ENCODE measurements around the gene C19orf67.
"Not testable (repeated sequence)": the region's sequence is repeated elsewhere in the genome, so short reads cannot be mapped to it uniquely, and the experiment has no call there.

Gene C19orf67

DNA sequence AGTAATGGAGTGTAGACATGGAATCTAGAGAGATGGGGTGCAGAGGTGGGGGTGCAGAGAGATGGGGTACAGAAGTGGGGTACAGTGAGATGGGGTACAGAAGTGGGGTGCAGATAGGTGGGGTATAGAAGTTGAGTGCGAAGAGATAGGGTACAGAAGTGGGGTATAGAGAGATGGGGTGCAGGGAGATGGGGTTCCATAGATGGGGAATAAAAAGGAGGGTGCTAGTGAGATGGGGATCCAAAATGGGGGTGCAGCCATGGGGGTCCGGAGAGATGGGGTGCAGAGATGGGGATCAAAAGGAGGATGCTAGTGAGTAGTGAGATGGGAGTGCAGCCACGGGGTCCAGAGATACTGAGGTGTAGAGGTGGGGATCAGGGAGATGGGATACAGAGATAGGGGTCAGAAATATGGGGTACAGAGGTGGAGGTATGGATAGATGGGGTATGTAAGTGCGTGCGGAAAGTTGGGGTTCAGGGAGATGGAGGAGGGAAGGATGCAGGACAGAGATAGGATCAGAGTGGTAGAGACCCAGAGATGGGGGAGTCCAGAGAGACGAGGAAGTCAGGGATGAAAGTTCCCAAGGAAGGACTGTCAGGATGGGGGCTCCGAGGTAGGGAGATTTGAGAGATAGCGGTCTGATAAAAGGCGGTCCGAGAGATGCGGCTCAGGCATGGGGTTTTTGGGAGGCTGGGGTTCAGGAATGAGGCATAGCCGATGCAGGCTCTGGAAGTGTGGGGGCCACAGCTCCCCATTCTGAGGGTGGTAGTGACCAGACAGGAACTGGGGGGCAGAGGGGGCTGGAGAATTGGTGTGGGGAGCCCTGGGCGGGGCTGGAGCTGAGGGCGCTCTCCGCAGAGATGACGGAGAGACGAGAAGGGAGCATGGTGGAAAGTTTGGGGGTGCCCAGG is 27.1 kb downstream of the C19orf67 start:
- in situ Hi-C loops (cut with MboI; ENCODE audit: low sequenced_read_pairs), result no loop called here

- in situ Hi-C loops (cut with MboI; ENCODE audit: low sequenced_read_pairs), result no loop called here
Observed at GRCh38 chr19:14056741-14057356, 28.7 kb downstream of the C19orf67 start.

DNA sequence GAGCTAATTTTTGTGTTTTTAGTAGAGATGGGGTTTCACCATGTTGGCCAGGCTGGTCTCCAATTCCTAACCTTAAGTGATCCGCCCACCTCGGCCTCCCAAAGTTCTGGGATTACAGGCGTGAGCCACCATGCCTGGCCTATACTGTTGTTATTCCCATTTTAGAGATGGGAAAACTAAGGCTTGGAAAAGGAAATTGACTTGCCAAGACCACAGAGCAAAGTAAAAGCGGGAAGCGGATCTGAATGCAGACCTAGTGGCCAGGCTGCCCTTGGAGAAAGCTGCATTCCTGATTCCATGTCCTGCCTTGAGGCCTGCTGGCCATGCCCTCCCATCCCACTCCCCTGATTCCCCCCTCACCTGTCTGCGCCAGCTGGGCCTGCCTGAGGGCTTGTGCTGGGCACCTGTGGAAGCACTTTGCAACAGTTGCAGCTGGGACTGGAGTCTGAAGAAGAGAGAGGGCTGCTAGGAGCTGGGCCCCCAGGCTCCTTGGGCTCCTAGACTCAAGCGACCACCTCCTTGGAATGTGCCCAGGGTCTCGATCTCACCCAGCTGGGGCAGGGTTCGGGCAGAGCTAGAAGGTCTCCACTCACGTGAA is 29.4 kb downstream of the C19orf67 start:
- in situ Hi-C loops (cut with MboI; ENCODE audit: low sequenced_read_pairs), result no loop called here

DNA sequence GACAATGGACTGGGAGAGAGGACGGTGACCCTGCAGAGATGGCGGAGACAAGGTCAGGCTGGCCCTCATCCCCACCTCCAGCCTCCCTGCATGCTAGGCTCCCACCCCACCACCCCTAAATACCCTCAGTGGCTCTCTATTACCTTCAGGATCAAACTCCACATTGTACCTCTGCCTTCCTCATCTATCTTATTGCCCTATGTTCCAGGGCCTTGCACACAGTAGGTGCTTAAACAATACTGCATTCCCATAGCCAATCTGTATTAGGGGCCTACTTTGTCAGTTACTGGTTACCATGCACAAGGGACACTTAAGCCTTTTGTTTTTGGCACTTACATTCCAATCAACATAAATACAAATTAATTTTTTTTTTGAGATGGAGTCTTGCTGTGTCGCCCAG is 30.2 kb downstream of the C19orf67 start:
- in situ Hi-C loops (cut with MboI; ENCODE audit: low sequenced_read_pairs), result no loop called here

- in situ Hi-C loops (cut with MboI; ENCODE audit: low sequenced_read_pairs), result no loop called here
Observed at GRCh38 chr19:14054721-14055120, 30.9 kb downstream of the C19orf67 start.

DNA sequence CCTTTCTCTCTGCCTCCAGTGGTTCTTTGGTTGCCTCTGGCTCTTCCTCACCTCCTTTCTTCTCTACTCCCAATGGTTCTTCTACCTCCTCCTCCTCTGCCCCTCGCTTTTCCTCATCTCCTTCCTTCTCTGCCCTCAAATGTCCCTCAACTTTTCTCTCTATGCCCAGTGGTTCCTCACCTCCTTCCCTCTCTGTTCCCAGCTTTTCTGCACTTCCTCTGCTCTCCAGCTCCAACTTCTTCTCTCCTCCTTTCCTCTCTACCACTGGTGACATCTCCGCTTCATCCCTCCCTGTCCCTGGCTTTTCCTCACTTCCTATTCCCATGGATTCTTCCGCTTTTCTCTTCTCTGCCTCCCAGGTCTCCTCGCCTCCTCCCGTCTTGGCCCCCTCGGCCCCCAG is 31.5 kb downstream of the C19orf67 start:
- in situ Hi-C loops (cut with MboI; ENCODE audit: low sequenced_read_pairs), result no loop called here

- in situ Hi-C loops (cut with MboI; ENCODE audit: low sequenced_read_pairs), result no loop called here
Observed at GRCh38 chr19:14053500-14053899, 32.1 kb downstream of the C19orf67 start.

DNA sequence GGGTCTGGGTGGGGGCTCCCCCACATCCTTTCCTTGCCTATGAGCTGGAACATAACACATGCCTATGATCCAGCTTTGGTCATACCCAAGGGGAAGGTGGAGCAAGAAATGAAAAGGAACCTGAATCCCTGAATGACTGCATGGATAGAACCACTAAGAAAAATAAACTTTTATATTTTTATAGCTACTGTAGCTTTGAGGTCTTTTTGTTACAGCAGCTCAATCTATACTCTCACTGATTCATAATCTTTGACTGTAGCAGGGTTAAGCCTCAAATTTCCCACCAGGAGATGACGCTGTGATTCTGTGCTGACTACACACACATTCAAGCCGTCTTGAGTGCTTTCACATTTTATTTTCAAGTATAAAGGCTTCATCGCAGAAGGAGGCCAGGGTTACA is 32.6 kb downstream of the C19orf67 start:
- in situ Hi-C loops (cut with MboI; ENCODE audit: low sequenced_read_pairs), result no loop called here

GRCh38 chr19:14052470-14052869 is 33.1 kb downstream of the C19orf67 start:
- in situ Hi-C loops (cut with MboI; ENCODE audit: low sequenced_read_pairs), result no loop called here

GRCh38 chr19:14051980-14052379 is 33.6 kb downstream of the C19orf67 start:
- in situ Hi-C loops (cut with MboI; ENCODE audit: low sequenced_read_pairs), result no loop called here

DNA sequence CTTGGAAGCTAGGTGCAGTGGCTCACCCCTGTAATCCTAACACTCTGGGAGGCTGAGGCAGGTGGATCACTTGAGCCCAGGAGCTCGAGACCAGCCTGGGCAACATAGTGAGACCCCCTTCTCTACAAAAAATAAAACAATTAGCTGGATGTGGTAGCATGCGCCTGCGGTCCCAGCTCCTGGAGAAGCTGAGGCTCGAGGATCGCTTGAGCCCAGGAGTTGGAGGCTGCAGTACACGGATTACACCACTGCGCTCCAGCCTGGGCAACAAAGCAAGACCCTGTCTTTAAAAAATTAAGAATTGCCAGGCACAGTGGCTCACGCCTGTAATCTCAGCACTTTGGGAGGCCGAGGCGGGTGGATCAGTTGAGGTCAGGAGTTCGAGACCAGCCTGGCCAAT is 34.6 kb downstream of the C19orf67 start:
- in situ Hi-C loops (cut with MboI; ENCODE audit: low sequenced_read_pairs), result not testable (repeated sequence)

- in situ Hi-C loops (cut with MboI; ENCODE audit: low sequenced_read_pairs), result no loop called here
Observed at GRCh38 chr19:14050512-14050911, 35.1 kb downstream of the C19orf67 start.

GRCh38 chr19:14048443-14049153 is 37.0 kb downstream of the C19orf67 start:
- in situ Hi-C loops (cut with MboI; ENCODE audit: low sequenced_read_pairs), result no loop called here

GRCh38 chr19:14047866-14048265 is 37.7 kb downstream of the C19orf67 start:
- in situ Hi-C loops (cut with MboI; ENCODE audit: low sequenced_read_pairs), result not testable (repeated sequence)

DNA sequence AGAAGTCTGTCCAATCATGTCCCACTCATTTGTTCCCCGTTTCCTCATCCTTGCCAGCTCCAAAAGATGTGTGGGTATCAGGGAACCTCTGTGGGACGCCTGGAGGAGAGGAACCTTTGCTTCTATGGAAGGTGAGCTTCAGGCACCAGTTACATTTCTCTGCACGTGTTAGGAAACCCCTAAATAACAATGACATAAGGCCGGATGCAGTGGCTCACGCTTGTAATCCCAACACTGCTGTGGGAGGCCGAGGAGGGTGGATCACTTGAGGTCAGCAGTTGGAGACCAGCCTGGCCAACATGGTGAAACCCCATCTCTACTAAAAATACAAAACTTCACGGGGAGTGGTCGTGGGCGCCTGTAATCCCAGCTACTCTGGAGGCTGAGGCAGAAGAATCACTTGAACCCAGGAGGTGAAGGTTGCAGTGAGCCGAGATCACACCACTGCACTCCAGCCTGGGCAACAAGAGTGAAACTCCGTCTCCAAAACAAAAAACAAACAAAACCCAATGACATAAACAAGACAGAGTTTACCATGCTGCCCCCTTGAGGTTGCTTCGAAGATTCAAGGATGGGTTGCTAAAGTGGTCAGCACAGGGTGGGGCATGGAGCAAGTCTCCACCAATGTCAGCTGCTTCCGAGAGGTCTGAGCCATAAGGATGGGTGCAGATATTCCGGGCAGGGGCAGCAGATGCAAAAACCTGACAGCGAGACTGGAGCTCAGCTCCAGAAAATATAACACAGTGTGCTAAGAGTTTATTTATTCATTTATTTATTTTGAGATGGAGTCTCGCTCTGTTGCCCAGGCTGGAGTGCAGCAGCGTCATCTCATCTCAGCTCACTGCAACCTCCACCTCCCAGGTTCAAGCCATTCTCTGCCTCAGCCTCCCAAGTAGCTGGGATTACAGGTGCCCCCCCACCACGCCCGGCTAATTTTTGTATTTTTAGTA is 42.6 kb downstream of the C19orf67 start:
- in situ Hi-C loops (cut with MboI; ENCODE audit: low sequenced_read_pairs), result not testable (repeated sequence)

DNA sequence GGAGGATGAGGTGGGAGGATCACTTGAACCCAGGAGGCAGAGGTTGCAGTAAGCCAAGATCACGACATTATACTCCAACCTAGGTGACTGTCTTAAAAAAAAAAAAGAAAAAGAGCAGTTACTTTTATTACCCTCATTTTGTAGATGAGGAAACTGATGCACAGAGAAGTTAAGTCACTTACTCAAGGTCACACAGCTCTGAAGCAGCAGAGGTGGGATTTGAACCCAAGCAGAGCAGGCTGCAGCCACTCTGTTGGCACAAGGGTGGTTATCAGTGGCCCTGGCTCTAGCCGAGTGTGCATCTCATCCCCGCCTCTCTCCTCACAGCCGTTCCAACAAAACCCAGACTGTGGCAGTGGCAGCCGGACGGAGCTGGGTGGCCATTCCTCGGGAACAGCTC is 46.4 kb downstream of the C19orf67 start:
- in situ Hi-C loops (cut with MboI; ENCODE audit: low sequenced_read_pairs), result no loop called here

GRCh38 chr19:14035706-14036105 is 49.9 kb downstream of the C19orf67 start:
- in situ Hi-C loops (cut with MboI; ENCODE audit: low sequenced_read_pairs), result no loop called here

DNA sequence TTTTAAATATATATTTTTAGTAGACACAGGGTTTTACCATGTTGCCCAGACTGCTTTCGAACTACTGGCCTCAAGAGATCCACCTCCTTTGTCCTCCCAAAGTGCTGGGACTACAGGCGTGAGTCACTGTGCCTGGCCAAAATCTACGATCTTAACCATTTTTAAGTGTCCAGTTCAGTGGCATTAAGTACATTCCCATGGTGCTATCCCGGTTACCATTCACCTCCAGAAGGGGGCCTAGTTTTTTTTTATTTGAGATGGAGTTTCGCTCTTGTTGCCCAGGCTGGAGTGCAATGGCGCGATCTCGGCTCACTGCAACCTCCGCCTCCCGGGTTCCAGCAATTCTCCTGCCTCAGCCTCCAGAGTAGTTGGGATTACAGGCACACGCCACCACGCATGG is 50.4 kb downstream of the C19orf67 start:
- in situ Hi-C loops (cut with MboI; ENCODE audit: low sequenced_read_pairs), result not testable (repeated sequence)

GRCh38 chr19:14033946-14034345 is 51.6 kb downstream of the C19orf67 start:
- in situ Hi-C loops (cut with MboI; ENCODE audit: low sequenced_read_pairs), result no loop called here
